KG1 (cell line): ENCODE results near the gene DNER.

ENCODE experiments used
- DNase-seq: peaks from one replicate; lab custom pipeline; 2025; lab: John Stamatoyannopoulos, UW

Gene DNER

GRCh38 chr2:229433351-229433750 lies 281.0 kb downstream of the DNER start:
- DNase-seq = no peak

DNA sequence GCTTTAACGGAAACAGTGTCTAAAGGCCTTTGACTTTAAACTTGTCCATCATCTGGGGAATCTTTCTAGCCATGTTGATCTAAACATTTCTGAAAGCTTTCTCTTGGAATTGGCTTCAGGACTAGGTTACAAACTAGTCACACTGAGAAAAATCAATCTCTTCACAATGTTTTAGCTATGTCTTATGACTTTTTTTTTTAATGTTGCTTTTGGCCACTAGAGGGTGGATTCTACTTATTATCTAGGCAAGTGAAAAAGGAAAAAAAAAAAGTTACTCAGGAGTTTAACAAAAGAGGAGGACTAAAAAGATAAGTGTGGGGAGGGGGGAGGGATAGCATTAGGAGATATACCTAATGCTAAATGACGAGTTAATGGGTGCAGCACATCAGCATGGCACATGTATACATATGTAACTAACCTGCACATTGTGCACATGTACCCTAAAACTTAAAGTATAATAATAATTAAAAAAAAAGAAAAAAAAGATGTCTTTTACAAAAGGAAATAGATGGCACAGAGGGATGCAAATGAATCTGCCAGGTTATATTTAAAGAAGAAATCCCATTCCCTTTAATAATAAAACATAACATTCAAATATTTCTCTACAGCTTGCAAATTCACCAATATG lies 282.9 kb downstream of the DNER start:
- peak; percentile 25 for DNase-seq

- no peak for DNase-seq
Measured at GRCh38 chr2:229429589-229429988, 284.8 kb downstream of the DNER start.

- DNase-seq = no peak
Measured at GRCh38 chr2:229426464-229426863, 287.9 kb downstream of the DNER start.

- DNase-seq = no peak
Measured at GRCh38 chr2:229425598-229425997, 288.8 kb downstream of the DNER start.

- no peak for DNase-seq
Measured at GRCh38 chr2:229422063-229422462, 292.3 kb downstream of the DNER start.

DNA sequence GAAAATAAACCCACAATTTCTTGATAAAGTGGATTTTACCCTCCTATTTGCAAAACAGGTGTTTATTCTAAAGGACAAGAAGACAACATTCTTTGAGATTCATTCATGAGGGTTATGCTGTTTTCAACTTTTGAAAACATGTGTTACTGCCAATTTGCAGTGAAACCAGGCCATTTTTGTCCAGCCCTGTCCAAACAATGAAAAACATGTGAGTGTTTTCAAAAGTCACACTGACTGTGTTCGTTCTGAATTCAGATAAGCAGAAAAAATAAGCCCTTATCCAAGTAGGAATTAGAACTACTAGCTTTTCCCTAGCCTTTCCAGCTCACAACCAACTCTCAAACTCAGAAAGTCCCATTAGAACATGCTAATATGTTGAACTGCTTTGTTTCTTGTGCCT lies 295.2 kb downstream of the DNER start:
- no peak for DNase-seq

DNA sequence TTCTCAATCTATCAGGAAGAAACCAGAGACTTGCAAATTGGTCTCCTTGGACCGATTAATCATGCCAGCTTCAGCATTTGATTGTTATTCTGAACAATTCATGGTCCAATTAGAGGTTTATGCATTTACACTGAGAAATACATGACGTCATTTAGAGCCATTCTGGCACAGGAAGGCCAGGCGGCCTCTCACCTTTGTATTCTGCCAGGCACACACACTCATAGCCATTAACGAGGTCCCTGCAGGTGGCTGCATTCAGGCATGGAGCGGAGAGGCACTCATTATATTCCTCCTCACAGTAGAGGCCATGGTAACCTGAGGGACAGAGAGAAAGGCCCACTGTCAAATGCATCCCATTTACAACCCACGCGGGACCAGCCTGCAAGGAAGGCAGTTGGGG lies 296.4 kb downstream of the DNER start:
- DNase-seq = no peak

- no peak for DNase-seq
Measured at GRCh38 chr2:229417176-229417575, 297.2 kb downstream of the DNER start.

- DNase-seq = peak; percentile 82
Measured at GRCh38 chr2:229416116-229416694, 298.1 kb downstream of the DNER start.

GRCh38 chr2:229414631-229415030 lies 299.7 kb downstream of the DNER start:
- no peak for DNase-seq

GRCh38 chr2:229412686-229413085 lies 301.7 kb downstream of the DNER start:
- DNase-seq = no peak

- DNase-seq = no peak
Measured at GRCh38 chr2:229410946-229411345, 303.4 kb downstream of the DNER start.

DNA sequence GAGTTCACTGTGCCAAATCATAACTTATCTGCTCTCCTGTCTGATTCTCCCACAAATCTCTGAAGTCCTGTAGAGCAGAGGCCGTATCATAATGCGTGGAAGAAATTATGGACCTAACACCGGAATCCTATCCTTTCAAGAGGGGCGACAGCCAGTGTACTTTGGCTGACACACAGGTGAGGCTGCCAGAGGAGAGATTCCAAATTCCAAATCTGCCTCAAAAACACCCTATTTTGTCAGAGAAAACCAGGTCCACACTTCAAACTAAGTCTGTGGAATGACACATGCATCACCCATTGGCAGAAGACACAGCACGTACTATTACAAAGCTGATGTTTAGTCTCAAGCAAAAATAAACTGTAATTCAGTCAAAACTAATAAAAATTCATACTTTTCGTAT lies 304.1 kb downstream of the DNER start:
- no peak for DNase-seq

GRCh38 chr2:229409751-229410181 lies 304.6 kb downstream of the DNER start:
- DNase-seq = no peak

DNA sequence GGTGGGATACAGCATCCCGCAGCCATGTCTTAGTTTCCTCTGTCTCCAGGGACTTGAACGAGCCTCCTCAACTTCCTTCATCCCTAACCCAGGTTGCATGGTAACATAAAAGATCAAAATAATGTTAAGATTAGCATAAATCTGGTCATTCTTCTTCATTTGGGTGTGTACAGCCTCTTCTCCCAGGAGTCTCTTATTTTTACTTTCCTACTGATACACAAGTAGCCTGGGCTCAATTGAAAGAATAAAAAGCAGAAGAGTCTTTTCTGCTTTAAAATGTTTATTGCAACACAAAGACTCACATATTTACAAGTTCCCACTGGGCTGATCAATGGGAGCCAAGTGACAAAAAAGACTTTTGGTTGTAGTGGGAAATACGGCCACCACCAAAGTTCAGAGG lies 305.4 kb downstream of the DNER start:
- no peak for DNase-seq

DNA sequence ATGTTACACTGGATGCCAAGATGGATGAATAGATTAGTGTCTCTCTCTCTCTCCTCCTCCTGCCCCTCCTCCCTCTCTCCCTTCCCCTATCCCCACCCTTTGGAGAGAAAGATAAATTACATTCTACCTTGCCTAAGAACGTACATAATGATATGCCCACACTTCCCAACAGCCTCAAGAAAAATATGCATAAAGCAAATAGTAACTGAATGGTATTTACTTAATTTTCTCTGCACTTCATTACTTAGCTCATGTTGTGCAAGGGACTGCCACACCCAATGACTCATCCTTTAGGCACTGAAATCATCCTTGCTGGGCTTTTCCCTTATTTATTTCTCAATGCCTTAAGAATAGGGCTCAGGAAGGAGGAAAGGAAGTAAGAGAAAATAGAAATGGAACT lies 306.0 kb downstream of the DNER start:
- no peak for DNase-seq

DNA sequence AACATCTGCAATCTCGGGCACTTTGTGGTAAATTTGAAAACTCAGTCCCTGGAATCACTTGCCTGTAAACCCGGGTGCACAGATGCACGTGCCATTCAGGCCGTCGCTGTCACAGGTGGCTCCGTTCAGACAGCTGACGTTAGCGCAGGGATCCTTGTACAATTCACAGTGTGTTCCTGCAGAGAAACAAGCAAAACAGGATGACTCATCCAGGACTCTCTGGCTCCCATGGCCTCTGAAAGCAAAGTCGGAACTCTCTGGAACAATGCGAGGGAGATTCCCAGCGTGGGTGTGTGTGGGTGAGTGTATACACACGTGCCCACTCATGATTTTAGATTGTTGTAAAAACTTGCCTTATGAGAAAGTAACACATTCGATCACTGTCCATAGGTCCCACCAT lies 307.2 kb downstream of the DNER start:
- DNase-seq = no peak

DNA sequence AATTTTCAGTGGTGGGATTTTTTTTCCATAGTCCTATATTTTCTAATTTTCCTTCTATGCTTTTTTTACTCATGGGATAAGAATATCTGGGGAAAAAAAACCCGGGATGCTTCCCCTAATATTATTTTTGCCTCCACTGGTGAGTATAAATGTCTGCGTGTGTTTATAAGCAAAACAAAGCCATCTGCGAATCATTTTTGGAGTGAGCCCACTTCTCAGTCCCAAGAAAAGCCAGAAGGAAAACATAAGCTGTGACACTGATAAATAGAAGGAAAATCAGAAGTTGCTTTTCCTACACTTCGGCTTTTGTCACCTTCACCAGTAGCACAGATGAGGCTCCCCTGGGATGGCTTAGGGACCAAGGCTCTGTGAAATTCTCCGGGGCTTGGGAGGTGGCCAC lies 308.6 kb downstream of the DNER start:
- no peak for DNase-seq

DNA sequence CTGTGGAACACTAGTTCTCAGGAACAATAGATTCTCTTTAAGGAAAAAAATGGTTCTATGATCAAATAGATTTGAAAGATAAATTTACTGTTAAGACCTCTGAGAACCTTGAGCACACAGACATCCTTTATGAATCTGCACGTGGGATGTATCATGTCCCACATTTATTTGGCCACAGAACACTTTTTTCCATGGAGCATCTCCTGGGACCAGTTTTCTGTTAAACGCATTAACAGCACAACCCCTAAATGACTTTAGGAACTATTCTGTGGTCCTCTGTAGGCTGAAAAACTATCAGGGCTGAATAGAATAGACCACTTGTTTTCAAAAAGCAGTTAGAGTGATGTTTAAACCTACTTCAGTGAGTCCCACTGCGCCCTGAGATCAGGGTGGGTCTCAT lies 311.1 kb downstream of the DNER start:
- no peak for DNase-seq

- no peak for DNase-seq
Measured at GRCh38 chr2:229401171-229401865, 313.0 kb downstream of the DNER start.

DNA sequence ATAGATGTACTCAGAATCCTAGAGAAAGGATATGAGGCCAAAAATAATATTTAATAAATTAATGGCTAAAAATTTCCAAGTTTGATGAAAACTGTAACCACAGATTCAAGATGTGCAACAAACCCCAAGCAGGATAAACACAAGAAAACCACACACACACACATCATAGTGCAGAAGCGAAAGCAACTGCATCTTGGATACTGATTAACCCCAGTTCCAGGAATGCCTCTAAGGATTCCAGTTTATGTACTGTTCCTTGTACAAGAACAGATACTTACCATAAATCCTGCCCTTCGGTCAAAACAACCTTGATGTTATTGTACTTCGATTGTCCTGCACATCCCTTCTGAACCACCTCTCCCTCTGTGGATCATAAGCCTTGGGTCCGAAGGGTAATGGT lies 320.4 kb downstream of the DNER start:
- DNase-seq = no peak

GRCh38 chr2:229392196-229392595 lies 322.2 kb downstream of the DNER start:
- no peak for DNase-seq

DNA sequence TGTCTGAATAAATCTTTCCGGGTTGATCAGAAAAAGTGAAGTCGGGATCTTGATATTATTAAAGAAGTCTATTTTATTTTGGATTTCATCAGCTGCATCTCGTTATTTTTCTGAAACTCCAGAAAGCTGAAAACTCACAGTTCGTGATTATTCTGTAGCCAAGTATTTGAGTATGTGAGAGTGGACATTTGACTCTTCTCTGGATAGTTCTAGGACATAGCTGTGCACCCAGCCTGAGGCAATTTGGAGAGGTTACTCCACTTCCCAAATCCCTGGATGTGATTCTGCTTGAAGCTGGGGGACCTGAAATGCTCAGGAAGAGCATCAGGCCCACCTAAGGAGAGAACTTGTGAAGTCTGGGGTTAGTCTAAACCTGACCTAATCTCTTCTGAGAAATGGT lies 325.6 kb downstream of the DNER start:
- DNase-seq = no peak
